NCI-H345 treated with DMSO at 0.1 percent for 48 hours (cell line): ENCODE measurements around the gene APOBEC4.

ENCODE experiments used
- DNase-seq: peaks from one replicate; lab custom pipeline; 2025; ENCODE audit not compliant: unreplicated experiment; lab: John Stamatoyannopoulos, UW

The APOBEC4 gene

DNA sequence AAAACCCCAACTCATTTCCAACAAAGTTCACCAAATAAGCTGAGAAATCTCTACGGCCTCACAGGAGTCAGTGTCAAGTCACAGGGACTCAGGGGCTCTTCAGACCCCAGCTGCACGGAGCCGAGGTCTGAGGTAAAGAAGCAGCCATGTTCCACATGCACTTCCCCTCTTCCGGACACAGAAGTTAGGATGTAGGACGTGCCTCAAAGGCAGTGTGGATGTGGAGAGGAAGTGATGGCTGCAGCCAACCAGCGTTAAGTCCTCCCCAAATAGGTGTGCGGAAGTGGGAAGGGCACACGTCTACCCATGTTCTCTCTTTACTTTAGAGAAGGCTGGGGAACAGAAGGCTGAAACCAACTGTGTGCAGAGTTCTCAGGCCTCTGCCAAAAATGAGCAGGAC is 48.3 kb downstream of the APOBEC4 start:
- no peak for DNase-seq

DNA sequence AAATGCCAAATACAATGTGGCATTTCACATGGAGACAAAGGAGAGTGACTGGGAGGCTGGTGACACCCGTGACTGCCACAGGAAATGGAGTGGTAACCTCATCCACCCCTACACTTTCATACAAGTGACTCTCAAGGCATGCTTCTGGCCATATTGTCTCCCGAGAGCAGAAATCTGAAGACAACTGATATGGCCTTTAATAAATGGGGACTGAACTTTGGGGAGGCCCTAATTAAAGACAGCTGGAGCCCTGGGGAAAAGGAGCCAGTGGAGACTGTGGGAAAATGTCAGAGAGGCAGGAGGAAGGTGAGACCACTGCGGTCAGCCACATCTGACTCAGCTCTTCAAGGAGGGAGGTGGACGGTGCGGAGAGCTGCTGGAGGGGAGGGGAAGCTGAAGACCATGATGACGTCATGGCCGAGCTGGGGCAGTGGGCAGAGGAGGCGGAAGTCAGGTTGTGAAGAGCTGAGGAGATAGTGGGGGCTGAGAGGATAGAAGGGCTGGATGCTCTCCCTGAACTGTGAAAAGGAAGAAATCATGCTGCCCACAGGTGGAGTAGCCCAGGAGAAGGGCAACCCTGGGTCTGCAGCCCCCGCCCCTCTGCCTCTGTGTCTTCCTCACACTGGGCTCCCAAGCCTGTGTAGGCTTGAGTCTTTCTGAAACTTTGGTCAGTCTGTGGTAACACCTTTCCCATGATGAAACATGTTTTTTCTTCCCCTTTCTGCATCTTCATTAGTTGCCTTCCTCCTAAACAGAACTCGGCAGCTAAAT is 48.9 kb downstream of the APOBEC4 start:
- no peak for DNase-seq

- no peak for DNase-seq
Observed at GRCh38 chr1:183602510-183602909, 50.6 kb downstream of the APOBEC4 start.

- no peak for DNase-seq
Observed at GRCh38 chr1:183600634-183601033, 52.5 kb downstream of the APOBEC4 start.

- no peak for DNase-seq
Observed at GRCh38 chr1:183600136-183600535, 53.0 kb downstream of the APOBEC4 start.

DNA sequence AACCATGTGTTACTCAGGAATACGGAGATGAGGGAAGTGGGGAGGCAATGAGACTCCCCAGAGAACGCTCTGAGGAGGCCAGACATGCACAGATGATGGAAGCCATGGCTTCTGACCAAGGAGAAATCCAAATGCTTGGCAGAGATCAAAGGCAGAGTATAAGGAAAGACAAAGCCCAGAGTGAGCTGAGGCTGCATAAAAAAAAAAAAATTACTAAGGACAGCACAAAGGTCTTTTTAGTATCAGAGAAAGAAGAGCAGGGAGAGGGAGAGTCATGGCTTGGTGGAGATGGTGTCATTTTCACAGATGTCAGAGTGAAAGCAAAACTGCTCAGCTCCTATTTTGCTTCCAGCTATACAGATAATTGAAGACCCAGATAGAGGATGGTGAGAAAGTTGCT is 54.7 kb downstream of the APOBEC4 start:
- DNase-seq, result no peak

DNA sequence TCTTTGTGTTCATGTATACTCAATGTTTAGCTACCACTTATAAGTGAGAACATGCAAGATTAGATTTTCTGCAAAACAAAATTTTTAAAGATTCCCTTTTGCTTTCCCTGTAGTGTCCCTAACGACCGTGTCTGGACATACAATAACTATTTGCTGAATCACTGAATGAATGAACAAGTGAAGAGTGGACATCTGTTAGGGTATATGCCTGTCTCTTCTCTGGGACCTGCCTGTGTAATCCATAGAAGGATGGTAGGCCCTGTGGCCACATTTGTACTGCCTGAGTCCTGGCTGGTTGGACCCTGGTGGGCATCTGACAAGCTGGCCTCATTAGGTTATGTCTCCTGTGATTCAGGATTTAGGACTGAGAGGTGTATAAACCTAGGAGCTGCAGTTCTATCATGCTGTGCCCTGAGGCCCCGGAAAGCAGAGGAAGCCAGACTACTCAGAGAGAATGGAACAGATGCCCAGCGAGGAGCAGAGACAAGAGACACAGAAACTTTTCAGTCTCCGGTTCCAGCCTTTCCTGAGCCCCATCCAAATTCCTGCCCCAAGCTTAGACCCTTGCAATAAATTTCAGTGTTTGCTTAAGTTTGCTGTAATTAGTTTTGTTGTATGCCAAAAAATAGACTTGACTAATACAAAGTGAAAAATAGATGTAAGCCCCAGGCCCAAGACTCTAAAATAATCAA is 55.3 kb downstream of the APOBEC4 start:
- DNase-seq, result no peak

GRCh38 chr1:183596500-183596899 is 56.6 kb downstream of the APOBEC4 start:
- DNase-seq, result no peak
